GM12874 (cell line): ENCODE results near the gene CNTNAP2.

Source experiments
- CTCF ChIP-seq: IDR thresholded peaks from 2 replicates; pipeline ENCODE4 v1.5.1; 2011; ENCODE audit warnings: low read depth, mild to moderate bottlenecking, control low read depth, low read length, moderate library complexity; ENCODE audit not compliant: insufficient read depth

CNTNAP2 gene

GRCh38 chr7:146397141-146397540, 280.5 kb downstream of the CNTNAP2 start:
- no peak for TF ChIP-seq CTCF

- TF ChIP-seq CTCF, result no peak
Measured at GRCh38 chr7:146401939-146402338, 285.3 kb downstream of the CNTNAP2 start.

GRCh38 chr7:146405737-146406136, 289.1 kb downstream of the CNTNAP2 start:
- no peak for TF ChIP-seq CTCF

GRCh38 chr7:146411975-146412374, 295.4 kb downstream of the CNTNAP2 start:
- TF ChIP-seq CTCF, result no peak

- no peak for TF ChIP-seq CTCF
Measured at GRCh38 chr7:146412781-146413180, 296.2 kb downstream of the CNTNAP2 start.

- no peak for TF ChIP-seq CTCF
Measured at GRCh38 chr7:146414373-146414772, 297.8 kb downstream of the CNTNAP2 start.

GRCh38 chr7:146414937-146415336, 298.3 kb downstream of the CNTNAP2 start:
- no peak for TF ChIP-seq CTCF

GRCh38 chr7:146417176-146417575, 300.6 kb downstream of the CNTNAP2 start:
- no peak for TF ChIP-seq CTCF
